ENCODE measurements around the gene ATF7IP2. TPM values are rescaled to one million over a fixed set of nuclear protein-coding genes. Genes with fewer than 3 reads are reported as not detected.
A peak's percentile ranks its signal among the peaks of the same experiment; 100 is the strongest.
"Not testable (repeated sequence)": the region's sequence is repeated elsewhere in the genome, so short reads cannot be mapped to it uniquely, and the experiment has no call there.

Gene ATF7IP2
- total and polyA plus RNA-seq, 10 of the 15 experiments (the other 5 are each of a cell fraction or from before 2014, with no cell fraction given), result 24.6 to 82.1 (median 51.9) TPM

DNA sequence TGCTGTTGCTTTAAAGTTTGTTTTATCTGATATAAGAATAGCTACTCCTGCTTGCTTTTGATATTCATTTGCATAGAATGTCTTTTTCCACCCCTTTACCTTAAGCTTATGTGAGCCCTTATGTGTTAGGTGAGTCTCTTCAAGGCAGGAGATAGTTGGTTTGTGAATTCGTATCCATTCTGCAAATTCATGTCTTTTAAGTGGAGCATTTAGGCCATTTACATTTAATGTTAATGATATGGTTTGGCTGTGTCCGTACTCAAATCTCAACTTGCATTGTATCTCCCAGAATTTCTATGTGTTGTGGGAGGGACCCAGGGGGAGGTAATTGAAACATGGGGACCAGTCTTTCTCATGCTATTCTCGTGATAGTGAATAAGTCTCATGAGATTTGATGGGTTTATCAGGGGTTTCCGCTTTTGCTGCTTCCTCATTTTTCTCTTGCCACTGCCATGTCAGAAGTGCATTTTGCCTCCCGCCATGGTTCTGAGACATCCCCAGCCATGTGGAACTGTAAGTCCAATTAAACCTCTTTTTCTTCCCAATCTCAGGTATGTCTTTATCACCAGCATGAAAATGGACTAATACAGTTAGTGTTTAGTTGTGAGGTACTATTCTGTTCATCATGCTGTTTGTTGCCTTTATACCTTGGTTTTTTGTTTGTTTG lies 27.2 kb downstream of the ATF7IP2 start:
- Histone ChIP-seq H3K4me1 (ENCODE audit: control insufficient read depth, insufficient read depth, low read length) (no peaks in the 10 kb centered on the region), H3K9me3 (replicated peaks; ENCODE audit: control insufficient read depth, insufficient read depth, low read length) (peaks cover 31% of the 10 kb centered on the region), H3K36me3 (ENCODE audit: control insufficient read depth in 2 of 2, insufficient read depth in 2 of 2, low read length in 1 of 2) (peaks cover 0 to 2% of the 10 kb centered on the region in 2 experiments; a peak in 1 of 4 replicates), H3K4me3 (no peak overlapping the region), H3K79me2 (ENCODE audit: control insufficient read depth, insufficient read depth, low read length) (peaks cover 1% of the 10 kb centered on the region), H3K9ac (ENCODE audit: control insufficient read depth, insufficient read depth, low read length) (no peak overlapping the region), H3K27ac (ENCODE audit: control insufficient read depth, insufficient read depth) (no peak overlapping the region), H2AFZ (ENCODE audit: control insufficient read depth, low read depth, low read length) (no peak overlapping the region), H3K27me3 (replicated peaks in 1 of 2; ENCODE audit: control insufficient read depth in 2 of 2, insufficient read depth in 2 of 2, low read length in 1 of 2) (no peaks in the 10 kb centered on the region), H3K4me2 (ENCODE audit: control insufficient read depth, insufficient read depth) (no peak overlapping the region), H4K20me1 (ENCODE audit: control insufficient read depth, insufficient read depth) (no peaks in the 10 kb centered on the region)
- ChIA-PET SMC1A (ENCODE audit: uncharacterized antibody, unreplicated experiment) (interaction anchor here (1.4 kb wide), 1 partner anchor 10 kb away, joined by 4 read pairs; no protein-coding TSS in a partner anchor), CTCF (interaction anchor here (0.9 kb wide), 1 partner anchor 102 kb away, joined by 3 read pairs; no protein-coding TSS in a partner anchor), RAD21 (ENCODE audit: unreplicated experiment) (no interaction called here), POLR2A (no interaction called here)
- ATAC-seq, result no peak
- in situ Hi-C loops (cut with MboI) (no loop called here), intact Hi-C loops (cut with micrococcal nuclease; ENCODE audit: unreplicated experiment) (no loop called here)
- no peak for FAIRE-seq
- WGBS (ENCODE audit: insufficient coverage, insufficient replicate concordance, low lambda C conversion rate, missing lambda C conversion rate), result 78% methylated on average over 5 of the region's 5 CpGs
- TF ChIP-seq PRDM15 (CRISPR knock-in tag; IDR thresholded peaks at IDR 0.05), result no peak
- DNase-seq (ENCODE audit: low read depth, low spot score), result no peak
- no TSS peak for BruUV-seq (replicated peaks)

GRCh38 chr16:10418204-10418603 lies 32.3 kb downstream of the ATF7IP2 start:
- H3K36me3 ChIP-seq (ENCODE audit: control insufficient read depth in 2 of 2, insufficient read depth in 2 of 2, low read length in 1 of 2); RAD21 ChIA-PET (ENCODE audit: unreplicated experiment); SMC1A ChIA-PET (ENCODE audit: uncharacterized antibody, unreplicated experiment); H3K27ac ChIP-seq (ENCODE audit: control insufficient read depth, insufficient read depth); ATAC-seq; BruUV-seq (replicated peaks); FAIRE-seq; H2AFZ ChIP-seq (ENCODE audit: control insufficient read depth, low read depth, low read length); H3K4me1 ChIP-seq (ENCODE audit: control insufficient read depth, insufficient read depth, low read length); in situ Hi-C loops (cut with MboI); H4K20me1 ChIP-seq (ENCODE audit: control insufficient read depth, insufficient read depth); intact Hi-C loops (cut with micrococcal nuclease; ENCODE audit: unreplicated experiment); H3K4me2 ChIP-seq (ENCODE audit: control insufficient read depth, insufficient read depth); H3K9ac ChIP-seq (ENCODE audit: control insufficient read depth, insufficient read depth, low read length); H3K79me2 ChIP-seq (ENCODE audit: control insufficient read depth, insufficient read depth, low read length); CTCF ChIA-PET; DNase-seq (ENCODE audit: low read depth, low spot score); H3K4me3 ChIP-seq; H3K27me3 ChIP-seq (replicated peaks in 1 of 2; ENCODE audit: control insufficient read depth in 2 of 2, insufficient read depth in 2 of 2, low read length in 1 of 2): not testable (repeated sequence)
- 100% methylated on average over 6 of the region's 6 CpGs for whole genome bisulfite sequencing (ENCODE audit: insufficient coverage, insufficient replicate concordance, low lambda C conversion rate, missing lambda C conversion rate)
- TF ChIP-seq CBX5 (IDR thresholded peaks at IDR 0.05; ENCODE audit: low read depth), result 0 out of 2 replicates have a peak, but pooled peaks have one; percentile 26
- POLR2A ChIA-PET, result interaction anchor here (0.6 kb wide), 1 partner anchor 96 kb away, joined by 3 read pairs; no protein-coding TSS in a partner anchor
- peaks cover 17% of the 10 kb centered on the region for H3K9me3 ChIP-seq (replicated peaks; ENCODE audit: control insufficient read depth, insufficient read depth, low read length)

All from GM12878 (cell line).